Mammary epithelial cell (primary cell): ENCODE measurements around the gene ACKR2.

Source experiments
- EZH2 ChIP-seq: IDR thresholded peaks from 2 replicates; pipeline ENCODE4 v1.6.1; 2012; ENCODE audit warnings: low read length, inconsistent platforms, borderline replicate concordance
- TF ChIP-seq, protein P1 (sequence below), 2 donors: IDR thresholded peaks in 1 of 2; conservative IDR thresholded peaks in 1 of 2; 2 replicates each; pipeline ENCODE4 v1.5.1; 2011 to 2012; ENCODE audit warnings: inconsistent platforms in 2 of 2, low read length in 2 of 2, mild to moderate bottlenecking in 2 of 2, control low read depth in 1 of 2, low read depth in 1 of 2; ENCODE audit not compliant: insufficient read depth in 1 of 2; ENCODE audit errors: extremely low read depth in 1 of 2

DNA sequence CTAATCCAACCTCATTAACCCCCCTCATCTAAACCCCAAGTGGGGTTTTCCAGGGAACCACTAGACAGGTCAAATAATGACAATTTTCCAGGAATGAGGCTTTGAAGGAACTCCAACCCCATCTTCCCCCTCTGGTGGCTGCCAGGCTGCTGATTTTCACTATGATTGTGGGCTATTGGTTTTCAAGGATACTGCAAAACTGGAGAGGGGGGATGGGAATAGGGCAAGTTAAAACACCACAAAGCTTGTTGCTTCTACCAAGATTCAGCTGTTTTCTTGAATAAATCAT, 86.3 kb downstream of the ACKR2 start:
- TF ChIP-seq, protein P1, sequence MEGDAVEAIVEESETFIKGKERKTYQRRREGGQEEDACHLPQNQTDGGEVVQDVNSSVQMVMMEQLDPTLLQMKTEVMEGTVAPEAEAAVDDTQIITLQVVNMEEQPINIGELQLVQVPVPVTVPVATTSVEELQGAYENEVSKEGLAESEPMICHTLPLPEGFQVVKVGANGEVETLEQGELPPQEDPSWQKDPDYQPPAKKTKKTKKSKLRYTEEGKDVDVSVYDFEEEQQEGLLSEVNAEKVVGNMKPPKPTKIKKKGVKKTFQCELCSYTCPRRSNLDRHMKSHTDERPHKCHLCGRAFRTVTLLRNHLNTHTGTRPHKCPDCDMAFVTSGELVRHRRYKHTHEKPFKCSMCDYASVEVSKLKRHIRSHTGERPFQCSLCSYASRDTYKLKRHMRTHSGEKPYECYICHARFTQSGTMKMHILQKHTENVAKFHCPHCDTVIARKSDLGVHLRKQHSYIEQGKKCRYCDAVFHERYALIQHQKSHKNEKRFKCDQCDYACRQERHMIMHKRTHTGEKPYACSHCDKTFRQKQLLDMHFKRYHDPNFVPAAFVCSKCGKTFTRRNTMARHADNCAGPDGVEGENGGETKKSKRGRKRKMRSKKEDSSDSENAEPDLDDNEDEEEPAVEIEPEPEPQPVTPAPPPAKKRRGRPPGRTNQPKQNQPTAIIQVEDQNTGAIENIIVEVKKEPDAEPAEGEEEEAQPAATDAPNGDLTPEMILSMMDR (conservative IDR thresholded peaks at IDR 0.05 in 1 of 2, IDR thresholded peaks at IDR 0.05 in 1 of 2; ENCODE audit: extremely low read depth in 1 of 2, insufficient read depth in 1 of 2, low read depth in 1 of 2, low read length in 2 of 2) = no peak
- no peak for TF ChIP-seq EZH2
